GM12878 (cell line): ENCODE measurements around the gene DNAJB6. TPM values are rescaled to one million over a fixed set of nuclear protein-coding genes. Genes with fewer than 3 reads are reported as not detected.

Source experiments
- ATAC-seq: fragments of 200-7000 bp; cut with Tn5 transposase; 3 replicates; pipeline ENCODE4 v1.9.1; 2020; ENCODE audit warnings: mild to moderate bottlenecking, moderate library complexity
- BruUV-seq: library from RNA; stranded (reverse); fragments of 400-500 nt; replicated peaks from 2 replicates; lab custom pipeline; 2021; lab: Mats Ljungman, UMichigan
- CTCF ChIA-PET: fragments of 300-600 bp; sonication (Branson Sonifier 250); formaldehyde crosslinking; extraction: SDS; loops from one replicate; lab custom pipeline; 2021; ENCODE audit warnings: inconsistent platforms; lab: Yijun Ruan, JAX
- POLR2A ChIA-PET: fragments of 350-600 bp; formaldehyde crosslinking; extraction: SDS; loops from one replicate; lab custom pipeline; 2021; ENCODE audit warnings: inconsistent platforms; lab: Charles Lee
- RAD21 ChIA-PET: fragments of 300-600 bp; sonication (Branson Sonifier 250); formaldehyde crosslinking; loops from one replicate; lab custom pipeline; 2023; ENCODE audit warnings: antibody characterized with exemption; ENCODE audit not compliant: unreplicated experiment; lab: Charles Lee
- SMC1A ChIA-PET: fragments of 300-600 bp; sonication (Branson Sonifier 250); formaldehyde crosslinking; loops from one replicate; lab custom pipeline; 2023; ENCODE audit not compliant: unreplicated experiment, uncharacterized antibody; lab: Charles Lee
- DNase-seq: peaks from one replicate; pipeline ENCODE4 v3.0.0-alpha.2; 2011; ENCODE audit warnings: low read depth, low spot score
- FAIRE-seq: peaks from 3 replicates; lab custom pipeline; 2011; peaks lifted over from hg19 to GRCh38; lab: Jason Lieb, UNC
- H2AFZ ChIP-seq: 2 replicates; pipeline ENCODE4 v1.6.0; 2011; ENCODE audit warnings: low read depth, low read length, control low read depth; ENCODE audit not compliant: control insufficient read depth
- H3K27ac ChIP-seq: 2 replicates; pipeline ENCODE4 v1.5.1; 2011; ENCODE audit warnings: control low read depth; ENCODE audit not compliant: control insufficient read depth, insufficient read depth
- H3K27me3 ChIP-seq, 2 experiments: replicated peaks in 1 of 2; 2 replicates each; pipeline versions ENCODE4 v1.6.0 to v1.6.1; 2011; ENCODE audit warnings: low read length in 1 of 2; ENCODE audit not compliant: control insufficient read depth in 2 of 2, insufficient read depth in 2 of 2
- H3K36me3 ChIP-seq, 2 experiments: 2 replicates each; pipeline ENCODE4 v1.5.1; 2011; ENCODE audit warnings: low read length in 1 of 2; ENCODE audit not compliant: control insufficient read depth in 2 of 2, insufficient read depth in 2 of 2
- H3K4me1 ChIP-seq: 2 replicates; pipeline ENCODE4 v1.6.1; 2011; ENCODE audit warnings: mild to moderate bottlenecking, low read length, moderate library complexity, mixed read lengths; ENCODE audit not compliant: control insufficient read depth, insufficient read depth
- H3K4me2 ChIP-seq: 2 replicates; pipeline ENCODE4 v1.6.0; 2011; ENCODE audit warnings: control low read depth; ENCODE audit not compliant: control insufficient read depth, insufficient read depth
- H3K4me3 ChIP-seq: fragments of 200-600 bp; sonication (generic); 2 replicates; pipeline ENCODE4 v1.5.1; 2016
- H3K79me2 ChIP-seq: 2 replicates; pipeline ENCODE4 v1.6.0; 2011; ENCODE audit warnings: low read length; ENCODE audit not compliant: control insufficient read depth, insufficient read depth
- H3K9ac ChIP-seq: 2 replicates; pipeline ENCODE4 v1.8.0; 2011; ENCODE audit warnings: low read length, control low read depth, mixed read lengths; ENCODE audit not compliant: control insufficient read depth, insufficient read depth
- H3K9me3 ChIP-seq: replicated peaks from 3 replicates; pipeline ENCODE4 v1.5.1; 2011; ENCODE audit warnings: mild to moderate bottlenecking, low read length; ENCODE audit not compliant: control insufficient read depth, insufficient read depth
- H4K20me1 ChIP-seq: 2 replicates; pipeline ENCODE4 v1.6.0; 2011; ENCODE audit not compliant: control insufficient read depth, insufficient read depth
- BMI1 ChIP-seq: fragments of 450-650 bp; IDR thresholded peaks from 2 replicates; pipeline ENCODE4 v1.6.1; 2016; ENCODE audit warnings: mild to moderate bottlenecking, moderate library complexity, borderline replicate concordance
- DPF2 ChIP-seq: fragments of 450-650 bp; IDR thresholded peaks from 2 replicates; pipeline ENCODE4 v1.6.1; 2017; ENCODE audit warnings: mild to moderate bottlenecking
- EGR1 ChIP-seq, 2 experiments: IDR thresholded peaks; 1 replicate in 1 of 2; 2 replicates in 1 of 2; pipeline ENCODE4 v1.6.1; 2011 to 2012; ENCODE audit warnings: low read depth in 2 of 2, low read length in 2 of 2, borderline replicate concordance in 1 of 2, mild to moderate bottlenecking in 1 of 2, moderate library complexity in 1 of 2
- ETV6 ChIP-seq, 2 experiments: fragments of 450-650 bp in 1 of 2; IDR thresholded peaks in 1 of 2; conservative IDR thresholded peaks in 1 of 2; 2 replicates each; pipeline ENCODE4 v1.6.1; 2014; ENCODE audit warnings: antibody characterized with exemption in 1 of 2, borderline replicate concordance in 1 of 2, low read depth in 1 of 2, mild to moderate bottlenecking in 1 of 2, moderate library complexity in 1 of 2
- MXI1 ChIP-seq: fragments of 150-350 bp; IDR thresholded peaks from 2 replicates; pipeline ENCODE4 v1.6.1; 2011; ENCODE audit warnings: low read depth, mild to moderate bottlenecking, inconsistent platforms, low read length, improper control_type of control experiment
- NFYB ChIP-seq: IDR thresholded peaks from 2 replicates; pipeline ENCODE4 v1.6.1; 2011; ENCODE audit warnings: low read depth, mild to moderate bottlenecking, low read length, improper control_type of control experiment, moderate library complexity; ENCODE audit not compliant: insufficient read depth
- RFX5 ChIP-seq: IDR thresholded peaks from 2 replicates; pipeline ENCODE4 v1.6.1; 2011; ENCODE audit warnings: low read depth, low read length, improper control_type of control experiment
- SIN3A ChIP-seq: IDR thresholded peaks from 2 replicates; pipeline ENCODE4 v1.6.1; 2012; ENCODE audit warnings: low read depth, low read length, improper control_type of control experiment
- SMAD5 ChIP-seq: IDR thresholded peaks from 2 replicates; pipeline ENCODE4 v1.6.1; 2016; ENCODE audit warnings: antibody characterized with exemption, low read depth
- SP1 ChIP-seq: IDR thresholded peaks from one replicate; pipeline ENCODE4 v1.6.1; 2011; ENCODE audit warnings: low read depth, low read length
- TCF12 ChIP-seq: IDR thresholded peaks from 2 replicates; pipeline ENCODE4 v1.6.1; 2011; ENCODE audit warnings: low read depth, mild to moderate bottlenecking, low read length
- WGBS: methylation state at CpG from one replicate; pipeline ENCODE4 v1.1.6; 2016; ENCODE audit warnings: low lambda C conversion rate; ENCODE audit not compliant: insufficient replicate concordance, insufficient coverage; ENCODE audit errors: missing lambda C conversion rate; 5-methylcytosine and 5-hydroxymethylcytosine counted together
- in situ Hi-C: fragments of 300-500 bp; cut with MboI; formaldehyde crosslinking; loops from 9 replicates; pipeline ENCODE4 v1.14.3; 2018; ENCODE audit warnings: mixed read lengths
- intact Hi-C: fragments of 100-400 bp; cut with micrococcal nuclease; formaldehyde crosslinking; loops from one replicate; pipeline ENCODE4 v1.14.2; 2022; ENCODE audit not compliant: unreplicated experiment
- polyA plus RNA-seq, 11 experiments: library from polyadenylated mRNA; depleted of rRNA in 4 of 11; unstranded in 6 of 11; stranded (reverse) in 5 of 11; fragments of >200 nt; fragmentation: Nextera tagmentation in 4 of 11; fragmentation: Illumina TruSeq in 1 of 11; extraction: Ambion mirVana in 4 of 11; extraction: Trizol in 1 of 11; gene quantifications; 1 replicate in 1 of 11; 2 replicates in 10 of 11; pipeline versions ENCODE4 v1.2.1 to v1.2.3, GENCODE V29; 2011 to 2016; ENCODE audit warnings: inconsistent platforms in 2 of 11, missing spikeins in 2 of 11, low read depth in 1 of 11
- total RNA-seq, 4 experiments: library from RNA; depleted of rRNA in 3 of 4; stranded (reverse); fragments of >200 nt in 3 of 4; fragmentation: Illumina TruSeq in 1 of 4; extraction: Trizol in 1 of 4; gene quantifications; 2 replicates each; pipeline versions ENCODE4 v1.2.1 to v1.2.3, GENCODE V29; 2013 to 2021
- TF ChIP-seq, protein P1 (sequence below): IDR thresholded peaks from 2 replicates; pipeline ENCODE4 v1.6.1; 2012; ENCODE audit warnings: low read depth, low read length, improper control_type of control experiment

Gene DNAJB6
- total and polyA plus RNA-seq, 10 of the 15 experiments (the other 5 are each of a cell fraction or from before 2014, with no cell fraction given) = 34.5 to 117 (median 53.1) TPM

DNA sequence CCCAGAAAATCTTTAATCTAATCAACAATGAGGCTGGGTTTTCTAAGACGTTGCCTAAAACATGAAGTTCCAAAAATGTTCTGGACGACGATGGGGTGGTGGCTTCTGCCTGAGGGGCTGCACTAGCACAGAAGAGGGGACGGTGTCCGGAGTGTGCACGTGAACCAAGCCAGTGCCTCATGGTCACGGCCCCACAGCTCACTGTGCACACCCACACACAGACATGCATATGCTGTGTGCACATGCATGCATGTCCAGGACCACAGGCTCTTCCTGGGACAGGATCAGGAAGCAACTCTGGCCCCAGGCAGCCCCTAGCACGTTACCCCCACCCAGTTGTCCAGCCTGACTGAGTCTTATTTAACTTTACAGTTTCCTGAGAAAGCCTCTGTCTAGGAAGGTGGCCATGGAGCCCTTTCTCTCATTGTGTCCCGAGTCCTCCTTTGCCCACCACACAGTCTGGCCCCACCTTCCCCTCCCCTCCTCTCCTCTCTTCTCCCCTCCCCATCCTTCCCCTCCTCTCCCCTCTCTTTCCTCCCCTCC lies 100.8 kb downstream of the DNAJB6 start:
- RAD21 ChIA-PET = no interaction called here
- Histone ChIP-seq H3K4me3 (no peak overlapping the region), H3K79me2 (no peaks in the 10 kb centered on the region), H4K20me1 (no peaks in the 10 kb centered on the region), H3K4me2 (no peak overlapping the region), H3K4me1 (no peaks in the 10 kb centered on the region), H3K9ac (no peak overlapping the region), H2AFZ (no peak overlapping the region), H3K27ac (no peak overlapping the region), H3K36me3 (no peaks in the 10 kb centered on the region), H3K9me3 (no peaks in the 10 kb centered on the region; the same call in 2 of the 3 replicates), H3K27me3 (no peaks in the 10 kb centered on the region)
- WGBS = 14% methylated on average over 9 of the region's 9 CpGs
- CTCF ChIA-PET = no interaction called here
- SMC1A ChIA-PET = no interaction called here
- POLR2A ChIA-PET = no interaction called here
- no peak for FAIRE-seq
- no peak; the same call in 2 of the 3 replicates for ATAC-seq
- no peak for DNase-seq
- intact Hi-C loops (no loop called here), in situ Hi-C loops (no loop called here)
- no peak for TF ChIP-seq NFYB
- no peak for TF ChIP-seq RFX5
- no peak for TF ChIP-seq SMAD5
- no peak for TF ChIP-seq ETV6 (conservative IDR thresholded peaks at IDR 0.05 in 1 of 2, IDR thresholded peaks at IDR 0.05 in 1 of 2; ENCODE audit: borderline replicate concordance in 1 of 2, low read depth in 1 of 2)
- TF ChIP-seq TCF12 = no peak
- no peak for TF ChIP-seq DPF2
- TF ChIP-seq SP1 = no peak
- TF ChIP-seq SIN3A = no peak
- TF ChIP-seq, protein P1, sequence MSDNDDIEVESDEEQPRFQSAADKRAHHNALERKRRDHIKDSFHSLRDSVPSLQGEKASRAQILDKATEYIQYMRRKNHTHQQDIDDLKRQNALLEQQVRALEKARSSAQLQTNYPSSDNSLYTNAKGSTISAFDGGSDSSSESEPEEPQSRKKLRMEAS = no peak
- TF ChIP-seq BMI1 = no peak
- no peak for TF ChIP-seq MXI1
- TF ChIP-seq EGR1 (IDR thresholded peaks at IDR 0.05; ENCODE audit: borderline replicate concordance in 1 of 2, low read depth in 2 of 2, low read length in 2 of 2) = no peak
- BruUV-seq = no TSS peak
